HL-60 (cell line): ENCODE results near the gene PTPRK.

Experiments used
- CTCF ChIP-seq: IDR thresholded peaks from one replicate; pipeline ENCODE4 v1.5.1; 2011; ENCODE audit warnings: low read length, control low read depth, inconsistent platforms; ENCODE audit not compliant: insufficient read depth
- POLR2AphosphoS5 ChIP-seq: IDR thresholded peaks from 2 replicates; pipeline ENCODE4 v1.6.1; 2012; ENCODE audit warnings: low read depth
- REST ChIP-seq: IDR thresholded peaks from 2 replicates; pipeline ENCODE4 v1.6.1; 2012; ENCODE audit warnings: low read depth; ENCODE audit not compliant: insufficient replicate concordance

GRCh38 chr6:128526152-128526914 is 5.9 kb upstream of the PTPRK start:
- TF ChIP-seq CTCF (no peak), POLR2AphosphoS5 (no peak), REST (no peak)
